Measurements from ENCODE around the gene ROPN1.
A peak's percentile ranks its signal among the peaks of the same experiment; 100 is the strongest.
"Not testable (repeated sequence)": the region's sequence is repeated elsewhere in the genome, so short reads cannot be mapped to it uniquely, and the experiment has no call there.

The ROPN1 gene

GRCh38 chr3:123993818-123994217, 1.9 kb upstream of the ROPN1 start:
- no peak for DNase-seq

- no peak for DNase-seq
Measured at GRCh38 chr3:123986427-123986826, 5.5 kb downstream of the ROPN1 start.

DNA sequence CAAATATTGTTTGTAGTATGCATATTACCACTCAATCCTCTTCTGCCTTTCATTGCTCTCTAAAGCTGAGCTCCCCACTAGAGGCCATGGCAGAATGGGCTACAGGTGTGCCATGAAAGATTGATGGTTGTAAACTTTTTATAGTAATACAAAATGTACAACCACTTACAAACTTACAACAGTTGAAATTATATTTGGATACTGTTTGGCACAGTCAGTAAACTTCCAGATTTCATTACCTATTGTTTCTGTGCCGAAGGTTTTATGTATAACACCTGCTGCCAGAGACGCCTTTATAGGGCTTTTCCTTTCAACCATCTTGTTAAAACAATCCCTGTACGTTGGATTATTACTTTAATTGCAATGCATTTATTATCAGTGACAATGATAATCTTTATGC, 7.0 kb downstream of the ROPN1 start:
- DNase-seq: no peak

DNA sequence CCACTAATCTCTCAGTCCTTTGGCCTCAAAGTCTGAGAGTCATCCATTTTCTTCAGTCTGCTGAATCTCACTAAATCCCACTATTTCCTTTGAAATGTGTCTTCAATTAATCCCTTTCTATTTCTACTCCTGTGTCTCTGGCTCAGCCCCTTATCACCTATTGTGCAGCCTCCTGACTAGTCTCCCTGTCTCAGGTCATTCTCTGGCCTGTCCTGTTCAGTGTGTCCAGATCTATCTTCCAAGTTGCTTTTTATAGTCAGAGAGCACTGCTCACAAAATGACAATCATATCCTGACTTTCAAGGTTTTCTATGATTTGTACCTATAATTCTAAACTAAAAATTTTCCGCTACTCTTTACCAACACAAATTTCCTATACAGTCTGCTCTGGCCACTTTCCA, 7.6 kb downstream of the ROPN1 start:
- no peak for DNase-seq

- DNase-seq: not testable (repeated sequence)
Measured at GRCh38 chr3:123981317-123981716, 10.6 kb downstream of the ROPN1 start.

DNA sequence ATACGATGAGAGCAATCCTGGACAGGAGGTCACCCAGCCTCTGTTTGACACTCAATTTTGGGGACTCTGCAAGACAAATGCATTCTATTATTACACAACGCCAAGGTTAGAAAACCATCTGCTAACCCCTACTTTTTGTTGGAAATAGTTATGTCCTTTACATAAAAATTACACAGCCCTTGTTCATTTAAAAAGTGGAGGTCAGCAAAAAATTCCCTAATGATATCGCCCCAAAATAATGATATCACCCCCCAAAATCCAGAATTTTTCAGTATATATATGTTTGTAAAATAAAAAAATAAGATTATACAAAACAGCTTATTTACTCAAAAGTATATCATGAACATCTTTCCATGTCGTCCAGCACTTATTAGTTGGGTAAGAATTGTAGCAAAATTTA, 11.4 kb downstream of the ROPN1 start:
- DNase-seq: no peak

GRCh38 chr3:123979525-123980501, 12.1 kb downstream of the ROPN1 start:
- not testable (repeated sequence) for DNase-seq

- DNase-seq: not testable (repeated sequence)
Measured at GRCh38 chr3:123976904-123977303, 15.0 kb downstream of the ROPN1 start.

DNA sequence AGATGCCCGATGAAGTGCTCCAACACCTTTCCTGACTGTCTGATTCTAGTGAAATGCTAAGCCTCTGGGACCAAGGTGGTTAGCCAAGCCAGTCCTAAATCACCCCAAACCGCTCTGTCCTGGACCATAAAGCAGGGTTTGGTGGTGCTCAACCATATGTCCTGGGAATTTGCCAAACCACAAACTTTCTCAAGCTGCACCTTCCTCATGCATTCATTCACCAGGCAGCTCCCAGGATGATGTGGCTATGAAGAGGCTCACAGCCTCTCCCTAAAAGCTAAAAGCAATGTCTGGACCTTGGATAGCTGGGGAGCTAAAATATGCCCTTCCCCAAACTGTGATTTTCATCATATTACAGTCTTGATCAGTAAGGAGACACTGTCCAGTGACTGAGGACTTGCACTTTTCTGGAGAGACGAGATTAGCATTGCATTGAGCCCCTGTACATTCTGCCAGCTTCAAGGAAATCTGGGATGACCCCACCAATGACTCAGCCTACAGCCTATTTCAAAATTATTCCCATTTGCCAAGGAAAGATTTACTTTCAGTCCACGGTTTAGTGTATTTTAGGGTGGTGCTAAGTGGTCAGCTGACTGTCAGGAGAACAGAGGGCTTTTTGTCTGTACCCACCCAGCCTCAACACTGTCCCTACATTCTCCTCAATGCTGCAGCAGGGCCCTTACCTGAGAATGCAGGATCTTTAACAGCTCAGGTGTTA, 15.6 kb downstream of the ROPN1 start:
- DNase-seq: not testable (repeated sequence)

DNA sequence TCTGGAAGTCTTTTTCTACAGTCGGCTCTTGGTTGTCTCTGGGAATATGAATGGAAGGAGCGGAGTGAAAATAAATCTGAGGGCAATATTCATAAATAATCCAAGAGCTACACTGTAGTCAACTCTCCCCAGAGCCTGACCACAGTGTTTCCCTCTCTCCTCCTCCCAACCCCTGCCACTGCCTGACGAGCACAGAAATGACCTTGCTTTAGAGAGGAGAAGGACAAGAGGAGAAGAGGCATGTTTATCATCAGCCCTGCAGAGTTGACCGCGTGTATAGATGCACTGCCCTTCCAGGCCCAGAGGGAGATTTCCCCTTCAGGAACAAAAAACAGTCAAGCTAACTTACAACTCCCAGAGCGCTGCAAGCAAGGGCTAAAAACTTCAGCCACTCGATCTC, 16.9 kb downstream of the ROPN1 start:
- DNase-seq: not testable (repeated sequence)

- no peak for DNase-seq
Measured at GRCh38 chr3:123971406-123971805, 20.5 kb downstream of the ROPN1 start.

DNA sequence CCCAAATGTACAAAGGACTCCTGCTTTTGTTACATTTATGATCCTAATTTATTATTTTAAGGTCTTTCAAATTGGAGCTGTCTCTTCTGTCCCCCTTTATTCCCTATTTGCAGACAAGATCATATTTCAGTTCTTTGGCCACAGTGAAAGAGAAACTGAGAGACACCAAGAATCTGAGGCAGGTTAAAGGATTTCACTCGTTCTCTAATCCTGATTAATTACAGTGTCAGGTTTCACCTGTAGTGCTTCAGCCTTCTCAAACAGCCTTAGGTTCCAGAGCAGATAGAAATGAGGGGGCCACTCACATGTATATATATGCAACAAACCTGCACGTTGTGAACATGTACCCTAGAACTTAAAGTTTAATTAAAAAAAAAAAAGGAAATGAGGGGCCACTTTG, 24.7 kb downstream of the ROPN1 start:
- not testable (repeated sequence) for DNase-seq

DNA sequence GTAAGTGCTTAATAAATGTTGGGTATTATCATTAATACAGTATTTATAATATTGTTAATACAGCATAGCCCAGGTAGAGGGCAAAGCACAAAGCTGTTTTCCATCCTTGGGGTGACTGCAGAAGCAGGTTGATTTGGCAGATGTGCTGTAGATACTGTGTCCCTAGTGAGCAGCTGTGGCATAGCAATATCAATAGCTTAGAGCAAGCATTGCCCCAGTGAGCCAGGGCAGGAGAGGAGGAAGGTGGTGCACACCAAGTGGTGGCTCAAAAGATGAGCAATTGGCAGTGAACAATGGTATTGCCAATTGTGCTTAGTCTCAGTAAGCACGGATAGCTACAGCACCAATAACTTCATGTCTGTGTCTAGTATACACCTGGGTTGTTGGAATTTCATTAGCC, 25.1 kb downstream of the ROPN1 start:
- not testable (repeated sequence) for DNase-seq

GRCh38 chr3:123964793-123965192, 27.1 kb downstream of the ROPN1 start:
- not testable (repeated sequence) for DNase-seq

DNA sequence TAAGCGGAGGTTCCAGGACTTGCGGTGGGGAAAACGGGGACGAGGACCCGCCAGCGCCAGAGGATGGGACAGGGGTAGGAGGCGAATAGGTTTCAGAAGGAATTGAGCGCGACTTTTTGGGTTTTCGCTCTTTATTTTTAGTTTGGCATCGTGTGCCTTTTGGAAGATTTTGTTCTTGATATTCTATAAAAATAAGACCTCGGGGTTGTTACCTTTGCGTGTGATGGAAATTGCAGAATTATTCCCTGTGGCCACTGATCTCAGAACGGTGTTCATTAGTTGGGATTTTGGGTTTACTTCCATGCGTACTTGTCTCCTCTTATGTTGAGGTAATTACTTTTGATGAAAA, 30.4 kb downstream of the ROPN1 start:
- no peak for DNase-seq

DNA sequence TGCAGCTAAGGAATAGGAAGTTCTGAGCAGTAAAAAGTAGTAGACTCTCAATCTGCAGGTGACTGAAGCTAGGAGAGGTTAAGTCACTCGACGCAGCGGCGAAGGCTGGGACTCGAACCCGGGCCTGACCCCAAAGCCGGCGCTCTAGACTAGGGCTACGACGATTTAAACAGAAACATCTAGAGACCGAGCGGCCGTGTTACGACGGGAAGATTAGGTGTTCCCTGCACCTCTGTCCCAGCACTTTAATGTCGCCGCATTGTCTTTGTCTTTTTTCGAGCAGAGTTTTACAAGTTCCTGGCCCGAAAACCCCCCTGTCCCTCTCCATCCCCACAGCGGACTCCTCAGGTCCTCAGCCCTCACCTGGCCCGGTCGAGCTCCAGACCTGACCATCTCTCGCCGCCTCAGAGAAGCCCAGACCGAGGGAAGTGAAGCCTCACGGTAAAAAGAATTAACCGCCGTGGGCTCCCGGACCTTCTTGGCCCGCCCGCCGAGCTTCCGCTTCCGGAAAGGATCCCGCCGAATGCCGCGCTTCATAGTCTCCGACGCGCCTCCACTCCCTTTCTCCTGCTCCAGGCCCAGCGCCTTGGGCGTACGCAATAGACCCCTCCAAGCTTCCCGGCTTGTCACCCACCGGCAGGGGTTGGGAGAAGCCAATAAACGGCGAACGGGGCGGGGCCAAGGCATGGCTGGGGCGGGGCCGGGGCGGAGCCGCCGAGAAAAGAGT, 31.0 kb downstream of the ROPN1 start, which contains the start of gene CCDC14:
Gene CCDC14 (minus strand): TSS at position 449 of the 727 bp plus-strand sequence. CDS start 56 bp downstream, at position 393.
- peak; percentile 80 for DNase-seq

GRCh38 chr3:123953735-123954134, 38.2 kb downstream of the ROPN1 start:
- DNase-seq: no peak

DNA sequence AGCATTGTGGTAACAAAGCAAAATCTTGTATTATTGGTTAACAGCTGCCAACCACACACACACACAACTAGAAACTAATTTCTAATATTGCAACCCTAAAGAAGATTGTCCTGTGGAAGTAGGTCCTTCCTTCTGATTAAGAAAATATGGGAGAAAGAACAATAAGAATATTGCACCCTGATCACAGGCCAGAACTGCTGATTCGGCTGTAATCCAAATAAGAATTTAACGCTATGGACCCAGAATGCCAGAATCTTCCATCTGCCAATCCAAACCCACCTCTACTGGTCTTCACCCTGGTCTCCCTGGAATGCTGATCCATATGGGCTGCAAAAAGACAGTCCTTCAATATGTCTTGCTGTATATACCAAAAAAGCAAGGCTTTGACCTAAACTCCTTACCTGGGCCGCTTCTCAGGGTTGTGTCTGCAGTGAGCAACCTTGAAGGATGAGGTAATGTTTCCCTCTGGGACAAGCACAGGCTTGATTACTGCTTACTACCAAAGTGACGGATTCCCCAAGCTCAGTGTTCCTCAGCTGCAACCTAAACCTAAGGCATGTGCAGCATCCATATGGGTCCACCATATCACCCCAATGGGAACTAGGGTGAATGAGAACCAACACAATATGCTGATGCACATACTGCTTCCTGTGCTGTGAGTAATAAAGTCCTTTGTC, 38.9 kb downstream of the ROPN1 start:
- DNase-seq: no peak

DNA sequence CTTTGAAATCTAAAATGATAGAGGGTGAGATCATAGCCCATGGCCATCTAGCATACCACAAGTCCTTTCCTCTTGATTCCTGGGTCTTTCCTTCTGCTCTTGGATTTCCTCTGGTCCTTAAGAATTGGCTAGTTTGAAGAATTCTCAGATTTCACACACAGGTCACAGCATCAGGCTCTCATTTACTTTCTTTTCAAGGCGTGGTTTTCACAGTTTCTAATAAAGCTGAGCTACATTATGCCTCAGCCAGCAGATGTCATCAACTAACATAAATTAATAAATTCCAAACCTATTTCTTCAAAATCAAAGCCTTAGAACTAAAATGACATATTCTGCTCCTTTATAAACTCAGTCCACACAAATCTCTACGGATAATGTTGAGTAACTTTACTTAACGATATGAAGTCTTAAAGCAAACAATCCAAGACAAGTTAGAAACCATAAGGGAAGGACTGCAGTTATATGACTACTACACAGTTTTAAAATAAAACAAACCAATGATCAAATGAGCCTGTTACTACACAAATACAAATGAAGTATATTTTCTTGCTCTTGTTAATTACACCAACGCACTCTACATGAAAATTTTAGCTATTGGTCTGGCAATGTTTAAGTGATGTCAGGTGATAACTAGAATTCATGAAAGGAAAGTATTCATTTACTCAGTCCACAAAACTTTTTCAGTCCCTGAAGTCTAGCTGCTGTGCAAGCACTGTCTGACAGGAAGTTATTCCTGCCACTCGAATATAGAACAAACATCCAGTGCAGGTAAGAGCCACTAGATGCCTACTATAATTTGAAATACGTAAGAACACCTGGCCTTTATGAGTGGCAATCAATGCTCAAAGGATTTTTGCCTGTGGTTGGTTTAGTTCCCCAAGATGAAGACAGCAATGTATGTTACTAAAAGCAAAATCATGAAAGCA, 40.1 kb downstream of the ROPN1 start:
- no peak for DNase-seq

GRCh38 chr3:123949641-123950040, 42.3 kb downstream of the ROPN1 start:
- no peak for DNase-seq

DNA sequence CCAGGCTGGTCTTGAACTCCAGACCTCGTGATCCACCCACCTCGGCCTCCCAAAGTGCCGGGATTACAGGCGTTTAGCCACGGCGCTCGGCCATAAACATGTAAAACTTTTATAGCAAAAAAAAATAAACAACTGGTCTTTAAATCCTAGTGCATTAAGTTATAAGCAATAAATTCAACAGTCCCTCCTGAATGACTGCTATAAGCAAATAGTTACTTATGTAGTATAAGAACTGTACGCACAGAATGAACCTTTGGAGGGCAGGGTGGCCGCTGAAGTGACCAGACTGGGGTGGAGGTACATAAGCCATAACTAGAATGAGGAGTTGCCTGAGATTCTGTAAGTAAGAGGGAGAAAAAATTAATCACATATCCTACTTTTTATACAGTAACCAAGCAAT, 43.5 kb downstream of the ROPN1 start:
- DNase-seq: no peak

DNA sequence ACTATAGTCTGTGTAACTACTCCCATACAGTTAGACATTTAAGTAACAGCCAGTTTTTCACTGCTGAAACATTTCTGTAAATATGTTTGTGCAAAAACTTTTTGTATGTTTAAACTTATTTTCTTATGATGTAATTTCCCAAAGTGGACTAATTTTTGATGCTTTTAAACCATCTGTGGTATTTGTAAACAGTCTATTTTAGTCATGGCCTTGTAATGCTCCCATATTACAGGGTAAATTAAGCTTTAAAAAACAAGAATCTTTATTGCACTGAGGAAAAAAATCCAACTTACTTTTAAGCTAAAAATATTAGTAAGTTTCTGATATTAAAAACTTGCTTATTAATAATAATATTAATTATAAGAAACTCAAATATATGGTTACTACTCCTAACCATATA, 44.4 kb downstream of the ROPN1 start:
- no peak for DNase-seq
